GDM1 (cell line): ENCODE data around the gene NBPF4.
"Not testable (repeated sequence)": the region's sequence is repeated elsewhere in the genome, so short reads cannot be mapped to it uniquely, and the experiment has no call there.

ENCODE experiments used
- DNase-seq: peaks from one replicate; lab custom pipeline; 2025; lab: John Stamatoyannopoulos, UW

Gene NBPF4

GRCh38 chr1:108243976-108244375 lies at the start of gene NBPF4:
TSS of gene NBPF4 (minus strand) at chr1:108244076. CDS start at chr1:108243761, 315 bp downstream.
- DNase-seq = not testable (repeated sequence)

GRCh38 chr1:108282528-108283257 lies 38.8 kb upstream of the NBPF4 start:
- DNase-seq = not testable (repeated sequence)

- DNase-seq = not testable (repeated sequence)
Observed at GRCh38 chr1:108272485-108273327, 28.8 kb upstream of the NBPF4 start.

GRCh38 chr1:108267097-108267496 lies 23.2 kb upstream of the NBPF4 start:
- DNase-seq = not testable (repeated sequence)

GRCh38 chr1:108261967-108262366 lies 18.1 kb upstream of the NBPF4 start:
- not testable (repeated sequence) for DNase-seq

- not testable (repeated sequence) for DNase-seq
Observed at GRCh38 chr1:108261519-108261918, 17.6 kb upstream of the NBPF4 start.

- not testable (repeated sequence) for DNase-seq
Observed at GRCh38 chr1:108260578-108261259, 16.8 kb upstream of the NBPF4 start.

GRCh38 chr1:108255426-108255825 lies 11.6 kb upstream of the NBPF4 start:
- not testable (repeated sequence) for DNase-seq

- DNase-seq = not testable (repeated sequence)
Observed at GRCh38 chr1:108239426-108239825, 4.5 kb downstream of the NBPF4 start.

GRCh38 chr1:108235308-108235707 lies 8.6 kb downstream of the NBPF4 start:
- not testable (repeated sequence) for DNase-seq

- not testable (repeated sequence) for DNase-seq
Observed at GRCh38 chr1:108232183-108232582, 11.7 kb downstream of the NBPF4 start.

GRCh38 chr1:108229976-108230375 lies 13.9 kb downstream of the NBPF4 start:
- DNase-seq = not testable (repeated sequence)

GRCh38 chr1:108227772-108228171 lies 16.1 kb downstream of the NBPF4 start:
- not testable (repeated sequence) for DNase-seq

GRCh38 chr1:108226855-108227254 lies 17.0 kb downstream of the NBPF4 start:
- not testable (repeated sequence) for DNase-seq

- DNase-seq = not testable (repeated sequence)
Observed at GRCh38 chr1:108223226-108223625, 20.6 kb downstream of the NBPF4 start.

- DNase-seq = not testable (repeated sequence)
Observed at GRCh38 chr1:108217515-108218174, 26.2 kb downstream of the NBPF4 start.

- not testable (repeated sequence) for DNase-seq
Observed at GRCh38 chr1:108217007-108217406, 26.9 kb downstream of the NBPF4 start.

GRCh38 chr1:108216028-108216890 lies 27.6 kb downstream of the NBPF4 start:
- DNase-seq = not testable (repeated sequence)

GRCh38 chr1:108214641-108215465 lies 29.0 kb downstream of the NBPF4 start:
- not testable (repeated sequence) for DNase-seq

GRCh38 chr1:108211014-108211413 lies 32.9 kb downstream of the NBPF4 start:
- no peak for DNase-seq
